ENCODE results near the gene EFCAB6. TPM values are rescaled to one million over a fixed set of nuclear protein-coding genes. Genes with fewer than 3 reads are reported as not detected.

EFCAB6 gene
- total and polyA plus RNA-seq, 10 donors, result 0.07 to 2.8 (median 0.78) TPM

DNA sequence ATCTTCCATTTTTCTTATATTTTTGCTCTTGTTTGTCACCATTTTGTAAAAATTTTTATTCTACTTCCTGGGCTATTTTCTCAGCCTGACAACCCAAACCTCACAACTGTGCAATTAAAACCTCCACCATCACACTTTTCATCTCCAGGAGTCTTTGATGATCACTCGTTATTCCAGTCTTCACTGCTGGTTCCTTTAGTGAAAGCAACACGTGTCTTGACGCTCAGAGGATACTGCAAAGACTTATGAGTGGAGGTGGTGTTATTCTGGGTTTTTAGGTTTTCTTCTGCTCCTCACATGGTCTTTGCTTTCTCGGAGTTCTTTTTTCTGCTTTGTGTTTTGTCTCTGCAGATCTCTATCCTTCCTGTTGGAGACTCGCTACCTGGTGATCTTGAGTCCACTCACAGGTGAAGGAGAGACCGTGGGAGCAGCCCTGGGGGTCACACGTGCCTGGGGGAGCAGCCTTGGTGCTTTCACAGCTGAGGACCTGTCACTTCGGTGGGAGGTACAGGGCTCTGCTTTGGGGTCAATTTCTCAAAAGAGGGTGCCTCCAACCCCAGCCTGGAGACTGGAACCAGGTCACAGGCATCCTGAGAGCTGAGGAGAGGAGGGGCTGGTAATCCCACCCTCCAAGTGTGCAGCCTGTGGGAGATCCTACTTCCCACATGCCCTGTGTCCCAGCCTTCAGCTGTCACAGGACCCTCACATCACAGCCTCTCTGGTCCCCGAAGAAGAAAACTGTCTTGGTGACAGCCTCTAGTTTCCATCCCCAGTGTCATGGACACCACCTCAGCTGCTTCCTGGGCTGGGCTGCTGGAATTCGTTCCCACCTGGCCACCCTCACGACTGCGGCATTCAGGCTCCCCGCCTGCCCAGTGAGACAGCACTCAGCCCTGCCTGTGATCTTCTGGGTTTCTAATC lies 39.2 kb upstream of the EFCAB6 start:
- 70 to 80% (median 73%) methylated on average over 12 to 13 of the region's 13 CpGs for WGBS, 5 donors
- Histone ChIP-seq H3K27ac (peak overlapping the region in 4 of 8 donors; percentile 48 to 70 (median 60)), H3K4me1 (peaks cover 0 to 3% (median 0%) of the 10 kb centered on the region in 6 donors), H3K27me3 (replicated peaks in 1 of 7) (peaks cover 0 to 70% (median 7%) of the 10 kb centered on the region in 7 donors), H3K9me3 (peaks cover 0 to 6% (median 3%) of the 10 kb centered on the region in 8 donors), H3K4me3 (no peak overlapping the region), H3K36me3 (no peaks in the 10 kb centered on the region)
- intact Hi-C loops (cut with DNase I; ENCODE audit: low total_unique reads), result no loop called here
- peak; percentile 44 for DNase-seq
- no peak for TF ChIP-seq POLR2AphosphoS5 (IDR thresholded peaks at IDR 0.05)

DNA sequence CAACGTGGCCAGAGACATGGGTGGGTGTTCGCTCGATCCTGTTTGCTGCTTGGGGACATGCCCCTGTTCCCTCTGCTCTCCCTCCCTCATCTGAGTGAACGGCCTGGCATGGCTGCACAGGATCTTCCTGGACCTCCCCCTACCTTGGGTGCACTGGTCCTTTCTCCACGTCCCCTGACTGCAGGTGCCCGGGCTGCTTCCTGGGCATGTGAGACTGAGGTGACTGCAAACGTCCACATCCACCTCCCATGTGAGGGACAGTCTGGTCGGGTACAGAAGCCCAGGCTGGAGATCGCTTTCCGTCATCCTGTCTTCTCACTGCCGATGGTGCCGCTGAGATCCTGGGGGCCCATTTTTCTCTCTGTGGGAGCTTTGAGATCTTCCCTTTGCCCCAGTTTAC lies 38.4 kb upstream of the EFCAB6 start:
- Histone ChIP-seq H3K27ac (peak overlapping the region in 4 of 8 donors; percentile 33 to 62 (median 45)), H3K9me3 (no peaks in the 10 kb centered on the region), H3K36me3 (no peaks in the 10 kb centered on the region), H3K4me1 (peaks cover 0 to 3% (median 0%) of the 10 kb centered on the region in 6 donors), H3K4me3 (no peak overlapping the region), H3K27me3 (replicated peaks in 1 of 7) (peaks cover 0 to 67% (median 7%) of the 10 kb centered on the region in 7 donors)
- 72 to 80% (median 75%) methylated on average over 12 of the region's 12 CpGs for WGBS, 5 donors
- TF ChIP-seq, protein P1, sequence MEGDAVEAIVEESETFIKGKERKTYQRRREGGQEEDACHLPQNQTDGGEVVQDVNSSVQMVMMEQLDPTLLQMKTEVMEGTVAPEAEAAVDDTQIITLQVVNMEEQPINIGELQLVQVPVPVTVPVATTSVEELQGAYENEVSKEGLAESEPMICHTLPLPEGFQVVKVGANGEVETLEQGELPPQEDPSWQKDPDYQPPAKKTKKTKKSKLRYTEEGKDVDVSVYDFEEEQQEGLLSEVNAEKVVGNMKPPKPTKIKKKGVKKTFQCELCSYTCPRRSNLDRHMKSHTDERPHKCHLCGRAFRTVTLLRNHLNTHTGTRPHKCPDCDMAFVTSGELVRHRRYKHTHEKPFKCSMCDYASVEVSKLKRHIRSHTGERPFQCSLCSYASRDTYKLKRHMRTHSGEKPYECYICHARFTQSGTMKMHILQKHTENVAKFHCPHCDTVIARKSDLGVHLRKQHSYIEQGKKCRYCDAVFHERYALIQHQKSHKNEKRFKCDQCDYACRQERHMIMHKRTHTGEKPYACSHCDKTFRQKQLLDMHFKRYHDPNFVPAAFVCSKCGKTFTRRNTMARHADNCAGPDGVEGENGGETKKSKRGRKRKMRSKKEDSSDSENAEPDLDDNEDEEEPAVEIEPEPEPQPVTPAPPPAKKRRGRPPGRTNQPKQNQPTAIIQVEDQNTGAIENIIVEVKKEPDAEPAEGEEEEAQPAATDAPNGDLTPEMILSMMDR (IDR thresholded peaks at IDR 0.05 in 8 of 11, conservative IDR thresholded peaks at IDR 0.05 in 3 of 11), result no peak
- TF ChIP-seq POLR2A (IDR thresholded peaks at IDR 0.05) (no peak), POLR2AphosphoS5 (IDR thresholded peaks at IDR 0.05) (no peak)
- DNase-seq, result peak; percentile 69
- intact Hi-C loops (cut with DNase I; ENCODE audit: low total_unique reads), result no loop called here

DNA sequence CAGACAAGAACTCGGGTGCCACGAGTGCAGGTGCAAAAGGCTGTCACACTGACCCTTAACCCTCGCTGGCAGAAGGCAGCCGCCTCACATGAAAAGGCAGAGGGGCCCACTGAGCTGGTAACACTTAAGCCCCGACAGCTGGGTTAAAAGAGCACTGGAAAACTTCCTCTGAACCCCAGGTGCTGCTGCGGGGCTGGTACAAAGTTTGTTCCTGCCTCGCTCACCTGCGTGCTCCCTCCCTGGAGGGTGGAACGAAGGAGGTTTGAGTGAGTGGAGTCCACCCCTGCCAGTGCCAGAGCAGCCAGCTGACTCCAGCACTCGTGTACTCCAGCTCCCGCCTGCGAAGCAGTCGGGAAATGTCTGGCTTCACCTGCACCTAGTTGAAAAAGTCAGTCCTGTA lies 37.6 kb upstream of the EFCAB6 start:
- H3K27me3 ChIP-seq (replicated peaks in 1 of 7), result peaks cover 0 to 67% (median 7%) of the 10 kb centered on the region in 7 donors
- peak overlapping the region in 5 of 8 donors; percentile 20 to 62 (median 44) for H3K27ac ChIP-seq
- TF ChIP-seq POLR2A (IDR thresholded peaks at IDR 0.05), result no peak
- TF ChIP-seq POLR2AphosphoS5 (IDR thresholded peaks at IDR 0.05), result no peak
- TF ChIP-seq, protein P1 (IDR thresholded peaks at IDR 0.05 in 8 of 11, conservative IDR thresholded peaks at IDR 0.05 in 3 of 11), result no peak
- intact Hi-C loops (cut with DNase I; ENCODE audit: low total_unique reads), result no loop called here
- H3K4me1 ChIP-seq, result peaks cover 0 to 3% (median 0%) of the 10 kb centered on the region in 6 donors
- no peaks in the 10 kb centered on the region for H3K36me3 ChIP-seq
- H3K4me3 ChIP-seq, result no peak overlapping the region
- H3K9me3 ChIP-seq, result no peaks in the 10 kb centered on the region
- DNase-seq, result peak; percentile 60
- 77 to 87% (median 85%) methylated on average over 13 of the region's 13 CpGs for WGBS, 5 donors

DNA sequence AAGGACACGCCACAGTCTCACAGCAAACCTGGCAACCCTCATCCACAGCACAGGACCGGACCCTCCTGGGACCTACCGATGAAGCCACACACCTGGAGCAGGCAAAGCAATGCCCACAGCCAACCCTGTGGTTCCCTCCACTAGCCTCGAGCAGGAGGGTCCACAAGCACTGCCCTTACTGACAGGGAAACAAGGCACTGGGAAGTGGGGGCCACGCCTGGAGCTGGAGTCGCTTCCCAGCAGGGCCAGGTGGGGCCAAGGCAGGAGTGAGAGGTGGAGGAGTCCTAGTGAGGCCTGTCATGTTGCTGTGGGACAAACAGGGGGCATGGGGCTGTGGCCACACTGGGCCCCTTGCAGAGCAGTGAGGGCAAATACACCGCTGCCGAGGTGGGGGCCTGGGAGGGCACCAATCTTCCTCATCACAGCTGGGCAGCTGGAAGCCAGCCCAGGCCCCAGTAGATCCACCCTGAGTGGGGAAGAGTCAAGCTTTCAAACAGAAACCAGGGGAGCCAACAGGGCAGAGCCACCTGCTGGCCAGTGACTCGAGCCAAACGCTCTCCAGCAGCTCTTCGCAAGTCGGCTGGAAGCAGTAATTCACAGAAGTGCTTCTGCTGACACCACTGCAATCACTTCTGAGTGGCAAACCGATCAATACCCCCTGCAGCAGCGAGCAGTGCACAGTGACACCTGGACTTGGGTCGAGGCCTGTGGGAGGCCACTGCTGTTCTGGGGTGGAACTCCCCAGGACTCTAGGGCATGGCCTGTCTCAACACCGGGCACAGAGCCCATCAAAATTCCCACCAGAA lies 36.5 kb upstream of the EFCAB6 start:
- Histone ChIP-seq H3K27ac (peak overlapping the region in 2 of 8 donors; percentile 8 to 44), H3K27me3 (replicated peaks in 1 of 7) (peaks cover 0 to 63% (median 7%) of the 10 kb centered on the region in 7 donors), H3K36me3 (no peaks in the 10 kb centered on the region), H3K4me3 (no peak overlapping the region), H3K4me1 (peaks cover 0 to 3% (median 0%) of the 10 kb centered on the region in 6 donors), H3K9me3 (no peaks in the 10 kb centered on the region)
- 57 to 67% (median 60%) methylated on average over 15 to 16 of the region's 16 CpGs for WGBS, 5 donors
- DNase-seq, result peak; percentile 63
- TF ChIP-seq POLR2A (IDR thresholded peaks at IDR 0.05), result no peak
- intact Hi-C loops (cut with DNase I; ENCODE audit: low total_unique reads), result no loop called here
